Inflammatory macrophage treated with lipopolysaccharide for 1 hour (primary cell): ENCODE measurements around the gene MAD1L1.

ENCODE experiments used
- DNase-seq, 2 donors: peaks; one replicate each; pipeline ENCODE4 v3.0.0-alpha.2; 2020 to 2022

Gene MAD1L1

GRCh38 chr7:1853431-1853985, 379.2 kb downstream of the MAD1L1 start:
- DNase-seq, result no peak

- no peak for DNase-seq
Observed at GRCh38 chr7:1852517-1853430, 380.0 kb downstream of the MAD1L1 start.

- no peak for DNase-seq
Observed at GRCh38 chr7:1851721-1852516, 380.8 kb downstream of the MAD1L1 start.

GRCh38 chr7:1850976-1851571, 381.7 kb downstream of the MAD1L1 start:
- DNase-seq, result no peak

- no peak for DNase-seq
Observed at GRCh38 chr7:1850111-1850975, 382.4 kb downstream of the MAD1L1 start.

GRCh38 chr7:1849351-1850041, 383.2 kb downstream of the MAD1L1 start:
- no peak for DNase-seq

- DNase-seq, result no peak
Observed at GRCh38 chr7:1848911-1849311, 383.8 kb downstream of the MAD1L1 start.

GRCh38 chr7:1848013-1848640, 384.6 kb downstream of the MAD1L1 start:
- DNase-seq, result no peak

GRCh38 chr7:1847260-1848001, 385.3 kb downstream of the MAD1L1 start:
- no peak for DNase-seq

- no peak for DNase-seq
Observed at GRCh38 chr7:1846331-1847065, 386.2 kb downstream of the MAD1L1 start.

GRCh38 chr7:1845536-1846311, 387.0 kb downstream of the MAD1L1 start:
- DNase-seq, result no peak

GRCh38 chr7:1844951-1845390, 387.8 kb downstream of the MAD1L1 start:
- DNase-seq, result no peak

GRCh38 chr7:1844336-1844950, 388.3 kb downstream of the MAD1L1 start:
- no peak for DNase-seq

- no peak for DNase-seq
Observed at GRCh38 chr7:1843921-1844335, 388.8 kb downstream of the MAD1L1 start.

- DNase-seq, result no peak
Observed at GRCh38 chr7:1843271-1843861, 389.4 kb downstream of the MAD1L1 start.

- DNase-seq, result no peak
Observed at GRCh38 chr7:1842321-1843221, 390.2 kb downstream of the MAD1L1 start.
